HepG2 (cell line): ENCODE results near the gene HOXC10. TPM values are rescaled to one million over a fixed set of nuclear protein-coding genes. Genes with fewer than 3 reads are reported as not detected.

Experiments used
- ATAC-seq: fragments of 200-7000 bp; cut with Tn5 transposase; 3 replicates; pipeline ENCODE4 v1.9.1; 2020; ENCODE audit warnings: mild to moderate bottlenecking, moderate library complexity
- BruUV-seq: library from RNA; stranded (reverse); fragments of 400-500 nt; replicated peaks from 2 replicates; lab custom pipeline; 2021; lab: Mats Ljungman, UMichigan
- CTCF ChIA-PET: fragments of 300-600 bp; formaldehyde crosslinking; extraction: SDS; loops from one replicate; lab custom pipeline; 2021; ENCODE audit warnings: low total read pairs, inconsistent platforms, low intra/inter-chr PET ratio; lab: Yijun Ruan, JAX
- POLR2A ChIA-PET: fragments of 350-600 bp; sonication (Branson Sonifier 250); formaldehyde crosslinking; loops from one replicate; lab custom pipeline; 2020; ENCODE audit warnings: antibody characterized with exemption, inconsistent platforms; lab: Yijun Ruan, JAX
- DNase-seq: peaks from one replicate; pipeline ENCODE4 v3.0.0-alpha.2; 2015; ENCODE audit warnings: low spot score
- FAIRE-seq: peaks from 3 replicates; lab custom pipeline; 2011; peaks lifted over from hg19 to GRCh38; lab: Jason Lieb, UNC
- H2AFZ ChIP-seq: one replicate; pipeline ENCODE4 v1.6.1; 2011; ENCODE audit warnings: low read length, inconsistent platforms
- H3K27ac ChIP-seq: fragments of 300-600 bp; 3 replicates; pipeline ENCODE4 v1.8.0; 2011; ENCODE audit warnings: mixed run types, mild to moderate bottlenecking, mixed read lengths, low read length, inconsistent platforms; ENCODE audit not compliant: insufficient read depth; ENCODE audit errors: extremely low read length
- H3K27me3 ChIP-seq, 2 experiments: fragments of 200-600 bp in 1 of 2; 2 replicates in 1 of 2; 3 replicates in 1 of 2; pipeline versions ENCODE4 v1.6.0 to v1.8.0; 2011; ENCODE audit warnings: low read length in 2 of 2, mild to moderate bottlenecking in 2 of 2, moderate library complexity in 2 of 2, inconsistent platforms in 1 of 2; ENCODE audit not compliant: insufficient read depth in 2 of 2, control insufficient read depth in 1 of 2
- H3K36me3 ChIP-seq, 2 experiments: fragments of 200-600 bp in 1 of 2; replicated peaks in 1 of 2; 2 replicates in 1 of 2; 3 replicates in 1 of 2; pipeline versions ENCODE4 v1.5.1 to v1.8.0; 2011; ENCODE audit warnings: low read length in 2 of 2, inconsistent platforms in 1 of 2; ENCODE audit not compliant: insufficient read depth in 2 of 2, control insufficient read depth in 1 of 2
- H3K4me1 ChIP-seq: 2 replicates; pipeline ENCODE4 v1.5.1; 2012; ENCODE audit warnings: low read length, inconsistent platforms; ENCODE audit not compliant: insufficient read depth
- H3K4me2 ChIP-seq: 2 replicates; pipeline ENCODE4 v1.6.0; 2011; ENCODE audit warnings: low read depth, low read length, inconsistent platforms
- H3K4me3 ChIP-seq, 3 experiments: fragments of 200-600 bp in 1 of 3; sonication (generic), shearing (Covaris generic) in 1 of 3; replicated peaks in 1 of 3; 2 replicates each; pipeline ENCODE4 v1.5.1; 2011 to 2016; ENCODE audit warnings: low read length in 3 of 3, inconsistent platforms in 2 of 3, low read depth in 2 of 3, mild to moderate bottlenecking in 2 of 3, control low read depth in 1 of 3, mixed read lengths in 1 of 3; ENCODE audit not compliant: insufficient read depth in 1 of 3
- H3K79me2 ChIP-seq: one replicate; pipeline ENCODE4 v1.6.1; 2011; ENCODE audit warnings: low read length, inconsistent platforms; ENCODE audit not compliant: insufficient read depth
- H3K9ac ChIP-seq: 2 replicates; pipeline ENCODE4 v1.6.0; 2011; ENCODE audit warnings: mild to moderate bottlenecking, low read depth, low read length, inconsistent platforms; ENCODE audit not compliant: insufficient read depth
- H3K9me3 ChIP-seq: 2 replicates; pipeline ENCODE4 v1.5.1; 2012; ENCODE audit warnings: mild to moderate bottlenecking, low read length
- H4K20me1 ChIP-seq: 2 replicates; pipeline ENCODE4 v1.6.0; 2011; ENCODE audit warnings: inconsistent platforms, mild to moderate bottlenecking, low read length, moderate library complexity; ENCODE audit not compliant: insufficient read depth
- ARID4A ChIP-seq: sonication (generic); formaldehyde crosslinking; IDR thresholded peaks from 2 replicates; pipeline ENCODE4 v1.5.0; 2020; ENCODE audit warnings: mild to moderate bottlenecking, missing genetic modification reagents, borderline replicate concordance
- FLYWCH1 ChIP-seq: sonication (generic); formaldehyde crosslinking; IDR thresholded peaks from 2 replicates; pipeline ENCODE4 v1.8.1; 2023; ENCODE audit warnings: mild to moderate bottlenecking, missing genetic modification reagents
- MAFK ChIP-seq, 2 experiments: IDR thresholded peaks in 1 of 2; conservative IDR thresholded peaks in 1 of 2; 2 replicates each; pipeline ENCODE4 v1.6.1; 2011; ENCODE audit warnings: improper control_type of control experiment in 2 of 2, low read length in 2 of 2
- NR3C1 ChIP-seq: sonication (generic); formaldehyde crosslinking; IDR thresholded peaks from 2 replicates; pipeline ENCODE4 v1.4.0; 2020; ENCODE audit warnings: missing genetic modification reagents
- PPARG ChIP-seq: conservative IDR thresholded peaks from 2 replicates; pipeline ENCODE4 v1.6.1; 2016; ENCODE audit warnings: missing biosample characterization, missing genetic modification reagents
- SATB2 ChIP-seq: sonication (generic); formaldehyde crosslinking; IDR thresholded peaks from 2 replicates; pipeline ENCODE4 v1.5.0; 2020; ENCODE audit warnings: missing genetic modification reagents
- SETDB1 ChIP-seq: sonication (generic); formaldehyde crosslinking; IDR thresholded peaks from 2 replicates; pipeline ENCODE4 v1.5.1; 2020; ENCODE audit warnings: missing genetic modification reagents, mild to moderate bottlenecking, borderline replicate concordance
- ZNF230 ChIP-seq: sonication (generic); formaldehyde crosslinking; IDR thresholded peaks from 2 replicates; pipeline ENCODE4 v1.4.0; 2020; ENCODE audit warnings: mild to moderate bottlenecking, missing genetic modification reagents
- ZNF547 ChIP-seq: sonication (generic); formaldehyde crosslinking; IDR thresholded peaks from 2 replicates; pipeline ENCODE4 v1.5.1; 2020; ENCODE audit warnings: mild to moderate bottlenecking, missing genetic modification reagents
- ZNF790 ChIP-seq: sonication (generic); formaldehyde crosslinking; IDR thresholded peaks from 2 replicates; pipeline ENCODE4 v1.8.0; 2022; ENCODE audit warnings: missing genetic modification reagents, mild to moderate bottlenecking, borderline replicate concordance
- ZSCAN29 ChIP-seq: sonication (generic); formaldehyde crosslinking; conservative IDR thresholded peaks from 2 replicates; pipeline ENCODE4 v1.4.0; 2020; ENCODE audit warnings: mild to moderate bottlenecking, missing genetic modification reagents
- WGBS: methylation state at CpG from one replicate; pipeline ENCODE4 v1.1.6; 2017; ENCODE audit warnings: low lambda C conversion rate; 5-methylcytosine and 5-hydroxymethylcytosine counted together
- in situ Hi-C: cut with HindIII; loops from 2 replicates; pipeline ENCODE4 v1.10.0; 2017; ENCODE audit warnings: low pct_unique_long_range_greater_than_20kb; ENCODE audit not compliant: extremely low pct_ligation_motif_present
- intact Hi-C: fragments of 100-400 bp; cut with micrococcal nuclease; formaldehyde crosslinking; loops from one replicate; pipeline ENCODE4 v1.10.0; 2022; ENCODE audit not compliant: unreplicated experiment
- polyA plus RNA-seq, 8 experiments: library from polyadenylated mRNA; depleted of rRNA in 3 of 8; stranded (reverse) in 7 of 8; unstranded in 1 of 8; fragments of >200 nt; fragmentation: Illumina TruSeq in 4 of 8; extraction: Trizol in 4 of 8; gene quantifications; 2 replicates each; pipeline versions ENCODE4 v1.2.1 to v1.2.3, GENCODE V29; 2011 to 2016; ENCODE audit warnings: low read depth in 4 of 8, missing spikeins in 1 of 8, mixed read lengths in 1 of 8; ENCODE audit not compliant: insufficient read depth in 1 of 8
- total RNA-seq, 5 experiments: library from RNA; depleted of rRNA; stranded (reverse); fragments of >200 nt; fragmentation: Illumina TruSeq; extraction: Trizol; gene quantifications; 2 replicates each; pipeline ENCODE4 v1.2.3, GENCODE V29; 2016; ENCODE audit warnings: low read depth in 1 of 5
- TF ChIP-seq, protein P1 (sequence below): sonication (generic); formaldehyde crosslinking; IDR thresholded peaks from 2 replicates; pipeline ENCODE4 v1.8.0; 2022; ENCODE audit warnings: low read depth, missing genetic modification reagents

The HOXC10 gene
- total and polyA plus RNA-seq, 2 of the 13 experiments (the other 11 are each of a cell fraction or from before 2014, with no cell fraction given), result not detected

DNA sequence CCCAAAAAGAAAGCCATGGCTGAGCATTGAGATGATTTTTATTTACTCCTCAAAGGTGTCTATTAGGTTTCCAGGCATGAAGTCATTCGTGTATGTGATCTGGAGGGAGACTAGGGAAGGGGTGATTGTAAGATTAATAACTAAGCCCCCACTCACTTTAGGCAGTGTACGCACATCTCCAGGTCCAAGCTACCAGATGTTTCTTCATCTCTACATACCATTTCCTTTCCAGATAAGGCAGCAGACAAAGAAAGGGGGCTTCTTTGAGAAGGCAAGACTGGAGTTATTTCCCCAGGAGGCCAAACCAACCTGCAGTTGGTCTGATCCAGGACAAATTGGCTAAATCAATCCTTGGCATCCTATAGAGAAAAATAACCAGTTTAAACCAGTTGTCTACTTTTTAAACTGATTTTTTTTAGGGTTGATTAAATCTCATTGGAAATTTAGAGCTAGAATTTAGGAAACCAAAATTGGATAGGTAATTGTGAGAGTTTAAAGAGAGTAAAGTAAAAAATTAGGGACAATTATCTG is 42.4 kb upstream of the HOXC10 start:
- POLR2A ChIA-PET, result no interaction called here
- intact Hi-C loops (no loop called here), in situ Hi-C loops (loop anchor here (25.0 kb wide), 1 partner anchor 155 kb away; no protein-coding TSS in a partner anchor)
- peaks cover 11 to 85% of the 10 kb centered on the region in 2 experiments for H3K27me3 ChIP-seq
- H3K4me3 ChIP-seq, result no peak overlapping the region
- H3K9ac ChIP-seq, result no peak overlapping the region
- H3K4me2 ChIP-seq, result no peak overlapping the region
- no TSS peak for BruUV-seq
- 8% methylated on average over 2 of the region's 2 CpGs for WGBS
- no peak overlapping the region for H3K27ac ChIP-seq
- H3K36me3 ChIP-seq, result no peaks in the 10 kb centered on the region
- CTCF ChIA-PET, result no interaction called here
- no peaks in the 10 kb centered on the region for H4K20me1 ChIP-seq
- no peaks in the 10 kb centered on the region for H3K79me2 ChIP-seq
- no peak for FAIRE-seq
- DNase-seq, result no peak
- H2AFZ ChIP-seq, result no peak overlapping the region
- no peak for TF ChIP-seq ZNF230 (CRISPR knock-in tag)
- no peak for TF ChIP-seq NR3C1 (CRISPR knock-in tag)
- TF ChIP-seq ZSCAN29, result no peak
- no peak for TF ChIP-seq ZNF790
- no peak for TF ChIP-seq MAFK (conservative IDR thresholded peaks at IDR 0.05 in 1 of 2, IDR thresholded peaks at IDR 0.05 in 1 of 2; ENCODE audit: low read length in 2 of 2)
- TF ChIP-seq FLYWCH1 (CRISPR knock-in tag), result no peak
- TF ChIP-seq, protein P1, sequence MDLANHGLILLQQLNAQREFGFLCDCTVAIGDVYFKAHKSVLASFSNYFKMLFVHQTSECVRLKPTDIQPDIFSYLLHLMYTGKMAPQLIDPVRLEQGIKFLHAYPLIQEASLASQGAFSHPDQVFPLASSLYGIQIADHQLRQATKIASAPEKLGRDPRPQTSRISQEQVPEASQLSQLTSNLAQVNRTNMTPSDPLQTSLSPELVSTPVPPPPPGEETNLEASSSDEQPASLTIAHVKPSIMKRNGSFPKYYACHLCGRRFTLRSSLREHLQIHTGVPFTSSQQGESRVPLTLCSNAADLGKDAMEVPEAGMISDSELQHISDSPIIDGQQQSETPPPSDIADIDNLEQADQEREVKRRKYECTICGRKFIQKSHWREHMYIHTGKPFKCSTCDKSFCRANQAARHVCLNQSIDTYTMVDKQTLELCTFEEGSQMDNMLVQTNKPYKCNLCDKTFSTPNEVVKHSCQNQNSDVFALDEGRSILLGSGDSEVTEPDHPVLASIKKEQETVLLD (CRISPR knock-in tag), result no peak
- TF ChIP-seq, all 625 proteins: peak for 0
- ATAC-seq, result no peak
- Histone ChIP-seq H3K4me1 (no peaks in the 10 kb centered on the region), H3K9me3 (no peaks in the 10 kb centered on the region)

GRCh38 chr12:53944209-53944608 is 40.7 kb upstream of the HOXC10 start:
- FAIRE-seq, result no peak
- TF ChIP-seq ARID4A (CRISPR knock-in tag), result no peak
- TF ChIP-seq ZNF547 (CRISPR knock-in tag), result no peak
- TF ChIP-seq PPARG (CRISPR knock-in tag), result no peak
- no peak for TF ChIP-seq SETDB1 (CRISPR knock-in tag)
- no peak for TF ChIP-seq SATB2

More at GRCh38 chr12:53944209-53944608, 40.7 kb upstream of the HOXC10 start:
- CTCF ChIA-PET, result no interaction called here
- intact Hi-C loops, result no loop called here
- H3K27me3 ChIP-seq, result peaks cover 11 to 78% of the 10 kb centered on the region in 2 experiments
- no peak overlapping the region for H3K4me3 ChIP-seq
- no peak overlapping the region for H3K27ac ChIP-seq
- POLR2A ChIA-PET, result no interaction called here
- ATAC-seq, result no peak
- H3K9ac ChIP-seq, result no peak overlapping the region
- H4K20me1 ChIP-seq, result no peaks in the 10 kb centered on the region
- no TSS peak for BruUV-seq
- no peaks in the 10 kb centered on the region for H3K36me3 ChIP-seq
- H3K4me2 ChIP-seq, result no peak overlapping the region
- WGBS, result 11% methylated on average over 4 of the region's 4 CpGs
- in situ Hi-C loops, result loop anchor here (25.0 kb wide), 1 partner anchor 157 kb away; no protein-coding TSS in a partner anchor
- H3K79me2 ChIP-seq, result no peaks in the 10 kb centered on the region
- H2AFZ ChIP-seq, result no peak overlapping the region
- no peak for DNase-seq
- H3K4me1 ChIP-seq, result no peaks in the 10 kb centered on the region
- no peaks in the 10 kb centered on the region for H3K9me3 ChIP-seq
